ENCODE measurements around the gene MDGA2. TPM values are rescaled to one million over a fixed set of nuclear protein-coding genes. Genes with fewer than 3 reads are reported as not detected.

Gene MDGA2
- polyA plus RNA-seq, 1 of the 3 experiments (the other 2 are of a cell fraction): not detected

DNA sequence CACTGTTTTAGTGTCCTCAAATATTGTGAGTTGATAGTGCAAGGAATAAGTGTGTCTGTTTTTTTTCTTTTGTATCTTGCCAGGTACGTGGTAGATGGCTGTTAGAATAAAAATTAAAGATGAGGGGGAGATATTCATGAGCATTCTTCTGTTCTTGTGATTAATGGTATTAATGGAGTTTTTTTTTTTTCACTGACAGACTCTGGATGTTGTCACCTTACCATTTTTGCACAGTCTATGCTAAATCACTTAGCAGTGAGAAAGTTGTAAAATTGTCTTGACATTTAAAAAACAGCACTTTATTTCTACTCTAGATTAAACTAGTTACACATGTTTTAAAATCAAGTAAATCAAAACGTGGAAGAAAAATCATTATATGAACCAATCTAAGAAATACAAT lies 204.3 kb downstream of the MDGA2 start (continued):
- TF ChIP-seq, protein P1, sequence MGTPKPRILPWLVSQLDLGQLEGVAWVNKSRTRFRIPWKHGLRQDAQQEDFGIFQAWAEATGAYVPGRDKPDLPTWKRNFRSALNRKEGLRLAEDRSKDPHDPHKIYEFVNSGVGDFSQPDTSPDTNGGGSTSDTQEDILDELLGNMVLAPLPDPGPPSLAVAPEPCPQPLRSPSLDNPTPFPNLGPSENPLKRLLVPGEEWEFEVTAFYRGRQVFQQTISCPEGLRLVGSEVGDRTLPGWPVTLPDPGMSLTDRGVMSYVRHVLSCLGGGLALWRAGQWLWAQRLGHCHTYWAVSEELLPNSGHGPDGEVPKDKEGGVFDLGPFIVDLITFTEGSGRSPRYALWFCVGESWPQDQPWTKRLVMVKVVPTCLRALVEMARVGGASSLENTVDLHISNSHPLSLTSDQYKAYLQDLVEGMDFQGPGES (IDR thresholded peaks at IDR 0.05; ENCODE audit: low read depth, low read length): no peak
- TF ChIP-seq EP300 (IDR thresholded peaks at IDR 0.05; ENCODE audit: borderline replicate concordance in 1 of 2, low read depth in 1 of 2, low read length in 1 of 2): no peak
- TF ChIP-seq, protein P2, sequence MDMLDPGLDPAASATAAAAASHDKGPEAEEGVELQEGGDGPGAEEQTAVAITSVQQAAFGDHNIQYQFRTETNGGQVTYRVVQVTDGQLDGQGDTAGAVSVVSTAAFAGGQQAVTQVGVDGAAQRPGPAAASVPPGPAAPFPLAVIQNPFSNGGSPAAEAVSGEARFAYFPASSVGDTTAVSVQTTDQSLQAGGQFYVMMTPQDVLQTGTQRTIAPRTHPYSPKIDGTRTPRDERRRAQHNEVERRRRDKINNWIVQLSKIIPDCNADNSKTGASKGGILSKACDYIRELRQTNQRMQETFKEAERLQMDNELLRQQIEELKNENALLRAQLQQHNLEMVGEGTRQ (IDR thresholded peaks at IDR 0.05; ENCODE audit: borderline replicate concordance, low read depth, low read length): no peak

DNA sequence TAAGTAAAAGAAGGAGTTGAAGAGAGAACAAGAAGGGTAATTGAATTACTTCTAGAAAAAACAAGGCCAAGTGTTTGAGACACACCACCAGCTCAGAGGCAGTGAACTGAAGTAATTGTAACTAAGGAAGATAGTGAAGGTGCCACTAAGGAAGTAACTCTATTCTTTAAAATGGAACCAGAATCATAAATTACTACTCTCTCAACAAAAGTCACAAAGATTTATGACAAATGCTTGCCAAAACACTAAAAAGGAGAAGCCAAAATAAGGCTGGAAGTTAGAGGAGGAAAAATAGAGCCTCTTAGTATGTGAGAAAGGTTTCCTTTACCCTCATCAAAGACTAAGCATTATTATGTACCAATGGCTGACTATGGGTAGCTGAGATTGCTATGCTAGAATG lies 208.5 kb downstream of the MDGA2 start:
- Histone ChIP-seq H2AFZ (ENCODE audit: low read depth) (no peak overlapping the region), H3K4me1 (ENCODE audit: control insufficient read depth in 1 of 2, insufficient read depth in 2 of 2, low read depth in 1 of 2, low read length in 1 of 2) (no peaks in the 10 kb centered on the region), H3K9ac (no peak overlapping the region), H3F3A (replicated peaks; ENCODE audit: insufficient read depth) (no peaks in the 10 kb centered on the region), H3K36me3 (replicated peaks in 1 of 2; ENCODE audit: control insufficient read depth in 1 of 2, insufficient read depth in 2 of 2, low read length in 1 of 2) (no peaks in the 10 kb centered on the region), H3K27ac (ENCODE audit: low read depth in 2 of 2, low read length in 1 of 2) (no peak overlapping the region), H3K4me3 (ENCODE audit: low read depth in 2 of 2, low read length in 1 of 2) (no peak overlapping the region), H3K4me2 (no peak overlapping the region), H4K20me1 (ENCODE audit: insufficient read depth) (no peaks in the 10 kb centered on the region), H3K9me2 (no peaks in the 10 kb centered on the region), H3K79me2 (ENCODE audit: insufficient read depth) (no peaks in the 10 kb centered on the region), H3K27me3 (ENCODE audit: insufficient read depth) (no peaks in the 10 kb centered on the region), H3K9me3 (no peaks in the 10 kb centered on the region)
- TF ChIP-seq RCOR1 (IDR thresholded peaks at IDR 0.05; ENCODE audit: low read length) (no peak), RXRA (IDR thresholded peaks at IDR 0.05; ENCODE audit: borderline replicate concordance, low read depth) (no peak), ELF1 (IDR thresholded peaks at IDR 0.05) (no peak)
- TF ChIP-seq, protein P3, sequence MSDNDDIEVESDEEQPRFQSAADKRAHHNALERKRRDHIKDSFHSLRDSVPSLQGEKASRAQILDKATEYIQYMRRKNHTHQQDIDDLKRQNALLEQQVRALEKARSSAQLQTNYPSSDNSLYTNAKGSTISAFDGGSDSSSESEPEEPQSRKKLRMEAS (IDR thresholded peaks at IDR 0.05; ENCODE audit: low read depth): no peak
- CTCF ChIA-PET: no interaction called here
- POLR2A ChIA-PET: no interaction called here
- DNase-seq: no peak

DNA sequence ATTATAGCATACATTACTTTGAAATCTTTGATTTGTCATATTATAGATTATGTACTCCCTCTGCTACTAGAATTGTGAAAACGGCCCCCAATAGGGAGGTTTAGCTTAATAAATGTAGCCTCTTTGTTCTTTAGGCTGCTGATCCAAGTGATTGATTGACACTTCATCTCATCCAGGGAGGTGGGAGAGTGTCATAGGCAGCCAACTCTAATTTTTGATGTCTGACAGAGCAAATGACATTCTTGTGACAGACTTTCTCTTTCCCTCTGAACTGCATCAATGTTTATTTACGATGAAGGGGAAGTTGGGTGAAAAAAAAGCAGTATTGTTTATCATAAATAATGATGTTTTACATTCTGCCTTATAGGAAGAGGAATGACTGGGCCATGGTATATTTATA lies 221.4 kb downstream of the MDGA2 start:
- CTCF ChIA-PET: no interaction called here
- 0% methylated on average over 2 of the region's 2 CpGs for WGBS (ENCODE audit: low lambda C conversion rate)
- POLR2A ChIA-PET: no interaction called here

More for the DNA sequence above, 221.4 kb downstream of the MDGA2 start:
- no peaks in the 10 kb centered on the region for H3K9me2 ChIP-seq
- no peak for DNase-seq
- no peak overlapping the region for H3K4me2 ChIP-seq
- H4K20me1 ChIP-seq (ENCODE audit: insufficient read depth): no peaks in the 10 kb centered on the region
- H2AFZ ChIP-seq (ENCODE audit: low read depth): no peak overlapping the region
- no peak overlapping the region for H3K9ac ChIP-seq
- H3K79me2 ChIP-seq (ENCODE audit: insufficient read depth): no peaks in the 10 kb centered on the region
- TF ChIP-seq ELF1 (IDR thresholded peaks at IDR 0.05) (no peak), YY1 (IDR thresholded peaks at IDR 0.05; ENCODE audit: low read depth) (no peak), FOXJ3 (CRISPR knock-in tag; IDR thresholded peaks at IDR 0.05) (no peak), GABPA (IDR thresholded peaks at IDR 0.05; ENCODE audit: low read depth) (no peak), JUND (IDR thresholded peaks at IDR 0.05) (no peak), MXI1 (IDR thresholded peaks at IDR 0.05; ENCODE audit: low read depth, low read length) (no peak)
- TF ChIP-seq, protein P4, sequence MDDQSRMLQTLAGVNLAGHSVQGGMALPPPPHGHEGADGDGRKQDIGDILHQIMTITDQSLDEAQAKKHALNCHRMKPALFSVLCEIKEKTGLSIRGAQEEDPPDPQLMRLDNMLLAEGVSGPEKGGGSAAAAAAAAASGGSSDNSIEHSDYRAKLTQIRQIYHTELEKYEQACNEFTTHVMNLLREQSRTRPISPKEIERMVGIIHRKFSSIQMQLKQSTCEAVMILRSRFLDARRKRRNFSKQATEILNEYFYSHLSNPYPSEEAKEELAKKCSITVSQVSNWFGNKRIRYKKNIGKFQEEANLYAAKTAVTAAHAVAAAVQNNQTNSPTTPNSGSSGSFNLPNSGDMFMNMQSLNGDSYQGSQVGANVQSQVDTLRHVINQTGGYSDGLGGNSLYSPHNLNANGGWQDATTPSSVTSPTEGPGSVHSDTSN (IDR thresholded peaks at IDR 0.05): no peak
- TF ChIP-seq, protein P5, sequence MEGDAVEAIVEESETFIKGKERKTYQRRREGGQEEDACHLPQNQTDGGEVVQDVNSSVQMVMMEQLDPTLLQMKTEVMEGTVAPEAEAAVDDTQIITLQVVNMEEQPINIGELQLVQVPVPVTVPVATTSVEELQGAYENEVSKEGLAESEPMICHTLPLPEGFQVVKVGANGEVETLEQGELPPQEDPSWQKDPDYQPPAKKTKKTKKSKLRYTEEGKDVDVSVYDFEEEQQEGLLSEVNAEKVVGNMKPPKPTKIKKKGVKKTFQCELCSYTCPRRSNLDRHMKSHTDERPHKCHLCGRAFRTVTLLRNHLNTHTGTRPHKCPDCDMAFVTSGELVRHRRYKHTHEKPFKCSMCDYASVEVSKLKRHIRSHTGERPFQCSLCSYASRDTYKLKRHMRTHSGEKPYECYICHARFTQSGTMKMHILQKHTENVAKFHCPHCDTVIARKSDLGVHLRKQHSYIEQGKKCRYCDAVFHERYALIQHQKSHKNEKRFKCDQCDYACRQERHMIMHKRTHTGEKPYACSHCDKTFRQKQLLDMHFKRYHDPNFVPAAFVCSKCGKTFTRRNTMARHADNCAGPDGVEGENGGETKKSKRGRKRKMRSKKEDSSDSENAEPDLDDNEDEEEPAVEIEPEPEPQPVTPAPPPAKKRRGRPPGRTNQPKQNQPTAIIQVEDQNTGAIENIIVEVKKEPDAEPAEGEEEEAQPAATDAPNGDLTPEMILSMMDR (IDR thresholded peaks at IDR 0.05): no peak
- no peaks in the 10 kb centered on the region for H3K4me1 ChIP-seq (ENCODE audit: control insufficient read depth in 1 of 2, insufficient read depth in 2 of 2, low read depth in 1 of 2, low read length in 1 of 2)
- H3K36me3 ChIP-seq (replicated peaks in 1 of 2; ENCODE audit: control insufficient read depth in 1 of 2, insufficient read depth in 2 of 2, low read length in 1 of 2): no peaks in the 10 kb centered on the region
- H3K4me3 ChIP-seq (ENCODE audit: low read depth in 2 of 2, low read length in 1 of 2): no peak overlapping the region
- H3K27ac ChIP-seq (ENCODE audit: low read depth in 2 of 2, low read length in 1 of 2): no peak overlapping the region
- no peaks in the 10 kb centered on the region for H3K27me3 ChIP-seq (ENCODE audit: insufficient read depth)
- H3F3A ChIP-seq (replicated peaks; ENCODE audit: insufficient read depth): no peaks in the 10 kb centered on the region
- no peaks in the 10 kb centered on the region for H3K9me3 ChIP-seq

Data from SK-N-SH (cell line).